H4 (cell line): ENCODE data around the gene PLVAP. TPM values are rescaled to one million over a fixed set of nuclear protein-coding genes. Genes with fewer than 3 reads are reported as not detected.

Experiments
- DNase-seq: peaks from one replicate; pipeline ENCODE4 v3.0.0-alpha.2; 2015; ENCODE audit warnings: low spot score
- total RNA-seq: library from RNA; depleted of rRNA; stranded (reverse); fragments of >200 nt; shearing (Covaris generic); gene quantifications from 2 replicates; pipeline ENCODE4 v1.2.3, GENCODE V29; 2014

Gene PLVAP
- total RNA-seq, 1 experiment from 2014 or later: not detected

- no peak for DNase-seq
These were observed 17.0 kb downstream of the PLVAP start for GRCh38 chr19:17359905-17360800.

DNA sequence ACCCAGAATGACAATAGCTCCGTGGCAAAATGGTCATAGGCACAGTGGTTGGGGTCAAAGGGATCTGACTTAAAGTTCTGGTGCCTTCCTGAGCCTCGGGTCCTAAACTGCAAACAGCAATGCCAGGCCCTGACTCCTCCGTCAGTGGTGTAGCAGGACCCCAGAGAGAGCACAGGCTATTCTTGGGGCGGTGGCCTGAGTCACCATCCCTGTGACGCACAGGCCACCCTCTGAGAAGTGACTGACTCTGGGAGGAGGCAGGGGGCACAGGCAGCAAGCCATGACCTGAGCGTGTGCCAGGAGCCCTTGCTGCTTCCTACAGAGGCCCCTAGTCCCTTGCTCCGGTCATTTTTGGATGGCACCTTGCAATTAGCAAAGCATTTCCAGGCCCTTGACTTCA, 18.7 kb downstream of the PLVAP start:
- peak; percentile 51 for DNase-seq

DNA sequence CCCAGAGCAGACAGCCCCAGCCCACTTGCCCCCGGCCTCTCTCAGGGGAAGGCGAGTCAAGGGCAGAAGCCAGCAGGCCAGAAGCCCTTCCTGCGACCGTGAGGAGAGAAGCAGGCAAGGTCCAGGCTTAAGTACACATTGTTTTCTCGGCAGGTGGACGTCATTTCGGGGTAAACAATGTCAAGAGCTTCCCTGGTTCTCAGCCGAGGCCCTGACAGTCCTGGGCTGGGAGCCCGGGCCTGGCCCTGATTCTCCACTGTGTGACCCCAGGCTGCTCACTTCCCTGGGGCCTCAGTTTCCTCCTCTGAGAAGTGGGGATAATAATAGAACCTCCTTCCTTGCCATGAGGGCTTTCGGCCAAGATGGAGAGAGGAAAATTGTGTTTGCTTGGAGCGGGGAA, 19.4 kb downstream of the PLVAP start:
- no peak for DNase-seq

DNA sequence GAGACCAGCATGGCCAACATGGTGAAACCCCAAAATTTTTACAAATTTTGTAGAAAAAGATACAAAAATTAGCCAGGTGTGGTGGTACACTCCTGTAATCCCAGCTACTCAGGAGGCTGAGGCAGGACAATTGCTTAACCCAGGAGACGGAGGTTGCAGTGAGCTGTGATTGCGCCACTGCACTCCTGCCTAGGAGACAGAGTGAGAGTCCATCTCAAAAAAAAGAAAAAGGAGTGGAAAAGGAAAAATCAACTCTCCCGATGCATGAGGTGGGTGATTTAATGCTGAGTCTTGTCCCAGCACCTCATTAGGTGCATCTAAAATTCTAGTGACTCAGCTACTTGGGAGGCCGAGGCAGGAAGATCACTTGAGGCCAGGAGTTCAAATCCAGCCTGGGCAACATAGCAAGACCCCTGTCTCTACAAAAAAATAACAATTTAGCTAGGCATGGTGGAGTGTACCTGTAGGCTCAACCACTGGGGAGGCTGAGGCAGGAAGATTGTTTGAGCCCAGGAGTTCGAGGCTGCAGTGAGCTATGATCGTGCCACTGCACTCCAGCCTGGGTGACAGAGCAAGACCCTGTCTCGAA, 20.0 kb downstream of the PLVAP start:
- no peak for DNase-seq

GRCh38 chr19:17353386-17353785, 23.8 kb downstream of the PLVAP start:
- DNase-seq: no peak

DNA sequence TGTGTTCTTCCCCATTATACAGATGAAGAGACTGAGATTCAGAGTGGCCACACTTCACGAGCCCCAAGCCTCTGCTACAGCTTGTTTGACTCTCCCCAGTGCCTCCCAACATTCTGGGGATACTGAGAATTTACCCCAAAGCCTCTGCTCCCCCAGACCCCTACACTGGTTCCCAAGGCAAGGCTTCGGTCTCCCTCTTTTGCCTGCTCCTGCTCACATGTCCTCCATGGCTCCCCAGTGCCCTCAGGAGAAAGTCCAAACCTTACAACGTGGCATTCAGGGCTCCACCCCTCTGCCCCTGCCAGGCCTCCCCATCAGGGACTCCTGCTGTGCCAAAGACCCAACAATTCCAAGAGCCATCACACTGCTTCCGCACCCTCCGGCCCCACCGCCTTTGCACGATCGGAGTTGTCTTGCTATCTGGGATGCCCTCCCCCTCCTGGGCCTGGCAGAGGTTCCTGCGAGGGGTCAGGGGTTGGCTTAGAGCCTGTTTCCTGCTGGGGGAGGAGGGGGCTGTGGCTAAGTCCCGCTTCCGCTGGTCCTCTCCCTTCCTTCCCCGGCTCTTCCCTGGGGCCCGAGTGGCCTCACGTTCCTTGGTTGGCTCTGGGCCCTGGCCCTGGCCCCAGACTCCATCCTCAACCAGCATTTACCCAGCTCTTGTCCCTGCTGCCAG, 24.4 kb downstream of the PLVAP start:
- DNase-seq: no peak

DNA sequence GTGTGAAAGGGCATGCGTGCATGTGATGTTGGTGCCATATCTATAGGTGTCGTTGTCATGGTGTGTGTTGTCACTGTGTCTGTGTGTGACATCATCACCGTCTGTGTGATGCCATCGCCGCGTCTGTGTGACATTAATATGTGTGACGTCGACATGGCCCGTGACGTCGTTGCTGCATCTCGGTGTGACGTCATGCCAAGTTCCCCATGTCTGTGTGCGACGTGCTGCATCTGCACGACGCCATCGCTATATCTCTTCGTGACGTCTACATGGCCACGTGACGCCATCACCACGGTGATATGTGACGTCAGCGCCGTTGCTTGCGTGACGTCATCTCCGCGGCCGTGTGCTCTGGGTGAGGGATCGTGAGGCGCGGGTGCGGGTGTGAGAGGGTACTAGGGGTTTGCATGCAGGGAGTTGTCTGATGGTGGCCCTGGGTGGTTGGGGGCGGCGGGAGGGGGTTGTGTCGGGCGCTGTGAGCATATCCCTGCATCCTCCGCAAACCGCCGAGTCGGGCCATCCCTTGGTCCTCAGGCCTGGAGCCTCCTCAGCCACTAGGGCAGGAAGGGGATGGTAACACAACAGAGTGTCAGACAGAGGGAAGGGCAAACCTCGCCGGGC, 25.2 kb downstream of the PLVAP start:
- DNase-seq: no peak

GRCh38 chr19:17348700-17349099, 28.4 kb downstream of the PLVAP start:
- DNase-seq: peak; percentile 95

DNA sequence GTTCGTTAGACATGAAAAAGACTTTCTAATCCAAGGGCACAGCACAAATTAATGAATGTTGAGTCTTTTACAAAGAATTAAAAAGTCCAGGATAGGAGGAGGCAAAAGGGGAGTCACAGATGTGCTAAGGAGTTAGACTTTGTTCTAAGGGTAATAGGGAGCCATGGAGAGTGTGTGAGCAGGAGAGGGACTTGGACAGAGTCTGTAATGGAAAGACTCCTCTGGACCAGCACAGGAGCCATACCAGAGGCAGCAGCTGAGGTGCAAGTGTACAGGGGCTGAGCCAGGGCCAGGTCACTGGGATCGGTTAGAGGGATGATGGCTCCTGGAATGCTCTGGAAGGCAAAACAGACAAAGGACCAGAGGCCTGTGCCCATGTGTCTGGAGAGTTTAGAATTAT, 29.3 kb downstream of the PLVAP start:
- DNase-seq: no peak

DNA sequence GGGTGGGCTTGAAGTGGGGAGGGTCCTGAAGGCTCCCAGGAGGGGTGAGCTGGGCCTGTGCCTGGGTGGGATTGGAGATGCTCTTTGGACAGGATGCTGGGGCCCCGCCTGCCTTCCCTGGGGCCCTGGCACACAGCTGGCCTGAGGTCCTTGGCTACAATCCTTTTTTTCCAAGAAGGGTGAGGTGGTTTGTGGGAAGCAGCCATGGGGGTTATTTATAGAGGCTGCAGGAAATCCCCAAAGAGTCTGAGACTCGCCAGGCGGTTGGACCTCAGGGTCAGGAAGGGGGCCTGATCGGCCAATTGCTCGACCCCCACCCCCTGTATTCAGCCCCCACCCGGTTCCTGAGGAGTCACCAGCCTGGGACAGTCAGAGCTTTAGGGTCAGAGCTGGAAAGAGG, 29.8 kb downstream of the PLVAP start:
- DNase-seq: no peak

GRCh38 chr19:17346109-17346671, 31.0 kb downstream of the PLVAP start:
- peak; percentile 64 for DNase-seq

DNA sequence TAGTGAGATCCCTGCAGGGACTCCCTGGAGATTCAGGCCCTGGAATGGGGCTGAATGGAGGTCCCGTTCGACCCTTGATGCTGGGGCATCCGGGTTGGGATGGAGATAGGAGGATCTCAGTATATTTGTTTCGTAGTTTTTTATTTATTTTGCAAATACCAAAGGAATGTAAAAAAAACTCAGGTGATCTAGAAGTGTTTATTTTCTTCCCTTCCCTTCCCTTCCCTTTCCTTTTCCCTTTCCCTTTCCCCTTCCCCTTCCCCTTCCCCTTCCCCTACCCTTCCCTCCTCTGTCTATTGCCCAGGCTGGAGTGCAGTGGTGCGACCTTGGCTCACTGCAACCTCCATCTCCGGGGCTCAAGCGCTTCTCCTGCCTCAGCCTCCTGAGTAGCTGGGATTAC, 35.3 kb downstream of the PLVAP start:
- no peak for DNase-seq

DNA sequence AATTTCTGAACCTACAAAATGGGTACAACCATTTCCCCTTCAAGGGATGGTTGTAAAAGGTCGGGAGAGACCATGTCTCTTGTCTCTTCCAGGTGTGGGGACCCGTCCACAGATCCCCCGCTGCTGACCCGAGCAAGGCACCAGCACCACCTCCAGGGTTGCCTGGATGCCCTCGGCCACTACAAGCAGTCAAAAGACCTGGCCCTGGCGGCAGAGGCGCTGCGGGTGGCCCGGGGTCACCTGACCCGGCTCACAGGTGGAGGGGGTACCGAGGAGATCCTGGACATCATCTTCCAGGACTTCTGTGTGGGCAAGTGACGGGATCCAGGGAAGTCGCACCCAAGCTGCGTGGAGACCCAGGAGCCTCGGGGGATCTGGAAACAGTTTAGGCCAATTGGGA, 35.8 kb downstream of the PLVAP start:
- DNase-seq: no peak

DNA sequence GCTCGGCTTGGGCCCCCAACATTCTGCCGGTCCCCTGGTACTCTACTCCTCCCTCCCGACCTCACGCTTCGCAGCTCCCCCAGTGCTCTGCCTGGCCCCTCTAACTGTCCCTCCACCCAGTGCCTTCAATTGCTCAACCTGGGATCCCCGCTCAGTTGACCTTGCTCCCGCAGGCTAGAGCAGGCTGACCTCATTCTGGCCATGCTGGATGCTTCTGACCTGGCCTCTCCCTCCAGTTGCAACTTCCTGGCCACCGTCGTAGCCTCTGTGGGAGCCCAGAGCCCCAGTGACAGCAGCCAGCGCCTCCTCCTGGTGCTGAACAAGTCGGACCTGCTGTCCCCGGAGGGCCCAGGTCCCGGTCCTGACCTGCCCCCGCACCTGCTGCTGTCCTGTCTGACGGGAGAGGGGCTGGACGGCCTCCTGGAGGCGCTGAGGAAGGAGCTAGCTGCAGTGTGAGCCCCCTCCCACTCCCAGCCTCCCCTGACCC, 36.2 kb downstream of the PLVAP start:
- no peak for DNase-seq

GRCh38 chr19:17340302-17340870, 36.8 kb downstream of the PLVAP start:
- DNase-seq: no peak

- no peak for DNase-seq
These were observed 37.9 kb downstream of the PLVAP start for GRCh38 chr19:17339088-17339741.

DNA sequence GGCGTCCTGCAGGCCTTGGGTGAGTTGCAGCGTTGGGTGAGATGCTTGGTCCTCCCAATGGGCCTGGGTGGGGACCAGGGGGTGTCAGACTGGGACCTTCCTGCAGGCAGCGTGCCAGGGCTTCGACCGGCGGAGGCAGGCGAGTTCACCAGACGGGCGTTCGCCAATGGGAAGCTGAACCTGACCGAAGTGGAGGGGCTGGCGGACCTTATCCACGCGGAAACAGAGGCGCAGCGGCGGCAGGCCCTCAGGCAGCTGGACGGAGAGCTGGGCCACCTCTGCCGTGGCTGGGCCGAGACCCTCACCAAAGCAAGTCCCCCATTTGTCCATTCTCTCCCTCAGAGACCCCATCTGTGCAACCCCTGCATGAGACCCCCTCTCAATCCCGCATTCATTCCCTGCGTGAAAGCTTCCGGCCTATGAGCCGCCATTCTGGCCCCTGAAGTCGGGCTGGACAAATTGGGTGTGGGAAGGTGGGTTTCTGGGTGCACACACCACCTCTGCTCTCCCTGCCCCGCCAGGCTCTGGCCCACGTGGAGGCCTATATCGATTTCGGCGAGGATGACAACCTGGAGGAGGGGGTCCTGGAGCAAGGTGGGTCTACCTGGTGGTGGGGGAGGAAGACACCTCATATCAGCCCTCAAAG, 38.6 kb downstream of the PLVAP start:
- no peak for DNase-seq

DNA sequence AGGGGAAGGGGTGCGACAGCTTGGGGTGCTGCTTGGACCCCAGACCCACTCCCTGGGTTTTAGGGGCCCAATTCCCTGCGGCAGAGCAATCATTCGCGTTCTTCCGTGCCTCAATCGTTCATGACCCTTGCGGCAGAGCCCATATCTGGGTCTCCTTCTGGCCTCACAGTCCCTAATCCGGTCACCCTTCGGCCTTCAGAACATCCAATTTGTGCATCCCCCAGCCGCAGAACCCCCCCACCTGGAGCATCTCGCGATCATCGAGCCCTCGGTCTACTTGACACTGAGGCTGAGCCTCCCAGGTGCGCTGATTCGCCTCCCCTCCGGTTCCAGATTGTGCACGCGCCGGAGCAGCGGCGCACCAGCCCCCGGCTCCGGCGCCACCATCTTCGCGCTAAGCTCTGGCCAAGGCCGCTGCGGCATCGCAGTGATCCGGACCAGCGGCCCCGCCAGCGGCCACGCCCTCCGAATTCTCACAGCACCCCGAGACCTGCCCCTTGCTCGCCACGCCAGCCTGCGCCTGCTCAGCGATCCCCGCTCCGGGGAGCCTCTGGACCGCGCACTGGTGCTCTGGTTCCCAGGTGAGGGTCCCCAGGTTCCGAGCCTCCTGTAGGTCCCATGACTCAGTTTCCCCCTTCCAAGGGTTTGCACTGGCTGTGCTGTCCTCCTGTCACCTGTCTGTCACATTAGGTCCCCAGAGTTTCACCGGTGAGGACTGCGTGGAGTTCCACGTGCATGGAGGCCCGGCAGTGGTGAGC, 39.3 kb downstream of the PLVAP start:
- no peak for DNase-seq

GRCh38 chr19:17336872-17337674, 40.1 kb downstream of the PLVAP start, which contains the start of gene GTPBP3:
GTPBP3 (plus strand) TSS chr19:17337553; CDS start chr19:17337612, 59 bp downstream.
- peak; percentile 100 for DNase-seq
